GM18517 (cell line): ENCODE measurements around the gene NRXN3.

ENCODE experiments used
- ATAC-seq: cut with Tn5 transposase; IDR thresholded peaks from one replicate; pipeline ENCODE4 v1.9.1; 2021; ENCODE audit warnings: mild to moderate bottlenecking, moderate library complexity; ENCODE audit not compliant: unreplicated experiment

Gene NRXN3

DNA sequence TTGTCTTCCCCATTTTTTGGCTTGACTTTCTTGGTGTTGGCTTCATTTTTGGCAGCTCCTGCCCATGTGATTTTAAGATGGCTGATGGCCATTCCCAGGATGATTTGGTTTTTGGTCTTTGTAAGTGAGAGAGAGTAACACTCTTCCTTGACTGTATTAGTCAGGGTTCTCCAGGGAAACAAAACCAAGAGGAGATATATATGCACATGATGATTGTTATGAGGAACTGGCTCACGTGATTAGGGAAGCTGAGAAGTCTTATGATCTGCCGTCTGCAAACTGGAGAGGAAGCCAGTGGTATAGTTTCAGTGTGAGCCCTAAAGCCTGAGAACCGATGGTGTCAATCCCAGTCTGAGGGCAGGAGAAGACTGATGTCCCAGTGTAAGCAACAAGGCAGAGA lies 146.6 kb downstream of the NRXN3 start:
- no peak for ATAC-seq

- ATAC-seq = no peak
These were observed 149.2 kb downstream of the NRXN3 start for GRCh38 chr14:78319406-78319805.

- no peak for ATAC-seq
These were observed 149.9 kb downstream of the NRXN3 start for GRCh38 chr14:78319887-78320635.

DNA sequence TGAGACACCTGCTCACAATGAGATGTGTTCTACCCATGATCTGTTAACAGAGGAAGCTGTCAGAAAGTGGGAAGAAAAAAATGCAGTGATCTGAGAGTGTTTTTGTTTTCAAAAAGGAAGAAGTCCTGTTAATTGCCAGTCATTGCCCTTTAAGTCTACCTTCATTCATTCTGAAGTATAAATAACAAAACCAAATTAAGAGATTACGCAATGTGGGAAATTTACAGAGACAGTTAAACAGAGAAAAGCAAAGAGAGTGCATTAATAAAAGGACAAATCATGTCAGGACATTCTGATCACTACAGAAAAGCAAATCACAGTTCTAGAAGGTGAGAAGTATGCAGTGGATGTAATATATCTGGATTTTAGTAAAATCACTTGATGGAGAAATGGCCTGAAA lies 154.2 kb downstream of the NRXN3 start:
- ATAC-seq = no peak

- ATAC-seq = no peak
These were observed 155.7 kb downstream of the NRXN3 start for GRCh38 chr14:78325911-78326310.

DNA sequence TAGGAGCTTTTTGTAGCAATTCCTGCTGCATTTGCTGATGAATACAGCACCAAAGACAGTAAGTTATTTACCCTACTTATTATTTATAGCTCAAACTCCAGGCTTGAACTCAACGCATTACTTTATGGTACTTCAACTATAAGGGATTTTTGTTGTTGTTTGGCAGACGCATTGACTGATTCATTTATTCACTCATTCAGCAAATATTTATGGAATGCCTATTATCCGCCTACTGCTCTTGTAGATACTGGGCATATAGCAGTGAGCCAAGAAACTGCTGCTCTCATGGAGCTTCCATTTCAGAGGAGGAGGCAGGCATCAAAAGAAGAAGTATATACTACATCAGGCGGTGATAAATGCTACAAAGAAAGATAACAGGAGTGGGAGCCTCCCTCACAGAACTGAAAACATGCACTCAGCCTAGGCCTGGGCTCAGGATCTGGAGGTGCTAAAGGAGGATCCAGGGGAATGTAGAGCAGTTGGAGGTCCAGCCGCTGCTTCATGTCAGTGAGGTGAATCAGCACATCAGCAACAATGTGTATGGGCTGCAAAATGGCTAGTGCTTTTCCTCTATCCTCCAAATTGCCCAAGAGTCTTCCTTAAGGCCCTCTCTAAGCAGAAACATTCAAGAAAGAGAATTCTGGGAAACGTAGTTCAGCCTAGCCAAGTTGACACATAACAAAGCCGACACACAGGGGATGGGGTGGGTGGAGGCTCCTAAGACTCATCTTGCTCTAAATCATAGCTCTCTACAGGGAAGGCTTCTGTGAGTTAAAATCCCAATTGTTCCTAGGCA lies 157.5 kb downstream of the NRXN3 start:
- no peak for ATAC-seq

DNA sequence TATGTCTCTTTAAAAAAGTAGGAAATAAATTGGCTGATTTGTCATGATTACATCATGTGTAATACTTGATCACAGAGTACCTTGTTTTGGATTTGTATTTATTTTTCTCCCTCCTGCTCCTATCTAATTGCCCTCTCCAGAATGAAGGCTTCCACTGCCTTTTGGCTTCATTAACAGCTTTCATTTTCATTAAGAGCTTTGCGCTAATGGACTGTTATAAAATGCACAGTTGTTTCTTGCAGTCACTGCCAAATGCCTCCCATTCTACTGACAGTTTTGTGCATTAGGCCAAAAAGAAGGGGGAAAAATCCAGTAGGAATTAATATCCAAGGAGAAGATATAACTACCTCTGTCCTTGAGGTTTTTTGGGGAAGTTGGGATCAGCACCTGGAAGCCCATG lies 159.2 kb downstream of the NRXN3 start:
- no peak for ATAC-seq

DNA sequence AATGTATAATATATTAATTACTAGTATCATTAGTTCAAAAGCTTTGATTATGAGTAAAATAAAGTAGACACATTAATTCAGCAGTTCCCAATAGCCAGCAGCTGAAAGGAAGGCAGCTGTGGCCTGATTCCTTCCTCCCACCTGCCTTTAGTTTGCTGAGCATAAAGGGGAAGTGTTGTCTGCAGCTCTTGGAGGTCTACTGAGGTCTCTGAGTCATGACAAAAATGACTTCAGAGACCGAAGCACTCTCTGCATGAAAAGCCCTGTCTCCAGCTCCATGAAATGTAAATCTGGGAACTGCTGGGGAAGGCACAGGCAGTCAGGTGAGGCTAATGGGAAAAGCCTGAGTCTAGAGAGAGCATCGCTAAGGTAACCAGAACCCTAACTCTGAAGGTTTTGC lies 165.4 kb downstream of the NRXN3 start:
- no peak for ATAC-seq

DNA sequence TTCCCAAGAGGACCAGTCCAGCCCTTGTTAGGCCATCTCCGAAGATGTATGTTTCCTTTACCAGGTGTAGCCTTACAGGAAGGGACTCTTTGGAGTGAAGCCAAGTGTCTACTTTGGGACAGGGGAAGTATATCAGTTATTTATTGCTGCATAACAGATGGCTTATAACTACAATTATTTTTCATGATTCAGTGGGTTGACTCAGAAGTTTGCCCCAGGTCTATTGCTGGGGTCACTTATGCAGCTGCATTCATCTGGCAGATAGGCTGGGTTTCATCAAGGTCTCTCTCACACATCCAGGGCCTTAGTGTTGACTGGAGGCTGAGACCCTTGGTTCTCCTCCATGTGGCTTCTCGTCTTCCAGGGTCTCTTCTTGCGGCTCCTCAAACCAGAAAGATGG lies 170.1 kb downstream of the NRXN3 start:
- no peak for ATAC-seq

- no peak for ATAC-seq
These were observed 171.7 kb downstream of the NRXN3 start for GRCh38 chr14:78341827-78342389.

DNA sequence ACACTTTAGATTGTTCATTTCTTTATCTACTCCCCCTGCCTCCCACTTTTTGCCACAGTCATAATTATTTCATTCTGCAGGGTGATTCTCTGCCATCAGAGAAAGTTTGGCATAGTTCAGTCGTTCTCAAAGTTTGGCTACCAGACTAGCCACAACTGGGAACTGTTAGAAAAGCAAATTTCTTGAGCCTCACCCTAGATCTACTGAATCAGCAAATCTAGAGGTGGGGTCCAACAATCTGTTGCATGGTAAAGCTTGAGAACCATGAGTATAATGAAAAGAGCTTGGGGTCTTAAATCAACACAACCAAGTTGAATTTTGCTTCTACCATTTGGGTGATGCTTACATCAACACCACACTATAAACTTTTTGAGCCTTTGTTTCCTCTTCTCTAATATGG lies 172.7 kb downstream of the NRXN3 start:
- no peak for ATAC-seq

GRCh38 chr14:78344290-78344689 lies 174.1 kb downstream of the NRXN3 start:
- no peak for ATAC-seq

DNA sequence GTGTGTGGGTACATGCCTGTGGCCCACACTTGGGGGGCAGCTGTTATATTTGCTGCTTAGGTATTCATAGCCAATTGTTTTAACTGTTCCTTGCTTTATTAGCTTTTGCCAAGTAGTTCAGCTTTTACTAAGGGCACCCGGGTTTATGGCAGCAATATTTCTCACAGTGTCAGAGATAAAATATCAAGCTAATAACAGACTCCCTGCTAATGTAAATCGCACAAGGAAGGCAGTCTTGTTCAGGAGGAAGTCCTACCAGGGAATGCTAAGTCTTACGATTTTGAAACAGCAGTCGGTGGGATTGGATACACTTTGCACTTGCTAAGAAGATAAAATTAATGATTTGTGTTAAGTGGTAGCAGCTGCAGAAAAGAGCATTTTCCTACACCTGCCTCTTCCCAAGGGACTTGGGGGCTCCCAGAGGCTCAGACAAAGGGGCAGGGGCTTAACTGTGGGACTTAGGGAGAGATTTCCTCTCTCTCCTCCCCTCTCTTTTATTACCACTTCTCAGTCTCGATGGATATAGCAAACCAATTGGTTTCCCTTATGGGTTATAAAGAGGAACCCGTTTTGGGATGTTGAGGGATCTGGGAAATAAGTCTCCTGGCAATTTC lies 175.1 kb downstream of the NRXN3 start:
- no peak for ATAC-seq

GRCh38 chr14:78346747-78347146 lies 176.6 kb downstream of the NRXN3 start:
- no peak for ATAC-seq

- no peak for ATAC-seq
These were observed 184.9 kb downstream of the NRXN3 start for GRCh38 chr14:78355109-78355508.

DNA sequence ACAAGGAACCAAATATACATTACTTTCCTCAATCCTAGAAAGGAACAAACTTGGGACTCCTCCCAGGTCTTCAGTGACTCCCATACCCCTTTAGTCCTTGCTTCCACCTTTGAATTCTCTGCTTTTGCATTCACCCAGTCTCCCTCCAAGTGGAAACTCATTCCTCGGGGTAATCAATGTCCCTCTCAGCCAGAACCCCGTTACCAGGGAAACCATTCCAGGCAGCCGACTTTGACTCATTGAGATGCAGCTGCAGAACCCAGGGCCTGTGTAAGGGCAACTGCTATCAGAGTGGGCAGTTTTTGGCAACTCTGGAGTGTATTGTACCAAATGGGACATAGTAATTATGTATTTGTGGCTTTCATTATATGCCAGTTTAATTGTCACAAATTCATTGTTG lies 186.2 kb downstream of the NRXN3 start:
- no peak for ATAC-seq

DNA sequence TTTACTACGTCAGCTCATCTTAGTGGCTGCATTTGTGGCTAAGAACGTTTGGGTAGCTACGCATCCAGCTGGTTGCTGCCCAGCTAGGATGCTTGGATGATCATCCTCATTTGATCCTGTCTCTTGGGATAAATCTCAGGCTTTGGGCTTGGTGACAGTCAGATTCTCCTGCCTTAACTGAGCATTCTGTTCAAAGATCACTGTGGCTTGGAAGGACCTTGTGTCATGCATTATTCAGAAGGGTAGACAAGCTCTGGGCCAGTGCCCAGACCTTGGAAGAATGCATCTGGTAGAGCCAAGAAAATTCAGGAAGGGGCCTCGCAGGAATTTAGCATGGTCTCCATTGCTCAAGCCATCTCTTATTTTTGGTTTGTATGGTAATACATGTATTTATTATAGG lies 188.4 kb downstream of the NRXN3 start:
- ATAC-seq = no peak

GRCh38 chr14:78359581-78359980 lies 189.4 kb downstream of the NRXN3 start:
- ATAC-seq = no peak

DNA sequence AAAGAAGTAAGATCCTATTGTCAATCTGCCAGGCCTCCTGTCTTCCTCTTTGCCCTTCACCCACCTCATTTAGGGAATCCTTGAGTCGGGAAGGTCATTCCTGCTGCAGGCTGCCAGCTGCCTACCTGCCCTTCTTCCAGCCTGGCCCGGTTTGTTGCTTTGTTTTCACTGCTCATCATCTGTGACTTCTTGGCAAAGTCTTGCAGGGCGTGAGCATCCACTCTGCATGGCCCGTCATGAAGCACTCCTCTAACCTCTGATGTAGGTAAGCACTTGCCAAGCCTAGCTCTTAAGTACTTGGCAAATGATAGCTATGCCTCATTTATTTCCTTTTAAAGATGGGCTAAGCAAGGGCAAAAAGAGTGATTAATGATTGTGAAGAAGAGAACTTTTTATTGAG lies 192.8 kb downstream of the NRXN3 start:
- no peak for ATAC-seq

- no peak for ATAC-seq
These were observed 197.2 kb downstream of the NRXN3 start for GRCh38 chr14:78367355-78367754.

DNA sequence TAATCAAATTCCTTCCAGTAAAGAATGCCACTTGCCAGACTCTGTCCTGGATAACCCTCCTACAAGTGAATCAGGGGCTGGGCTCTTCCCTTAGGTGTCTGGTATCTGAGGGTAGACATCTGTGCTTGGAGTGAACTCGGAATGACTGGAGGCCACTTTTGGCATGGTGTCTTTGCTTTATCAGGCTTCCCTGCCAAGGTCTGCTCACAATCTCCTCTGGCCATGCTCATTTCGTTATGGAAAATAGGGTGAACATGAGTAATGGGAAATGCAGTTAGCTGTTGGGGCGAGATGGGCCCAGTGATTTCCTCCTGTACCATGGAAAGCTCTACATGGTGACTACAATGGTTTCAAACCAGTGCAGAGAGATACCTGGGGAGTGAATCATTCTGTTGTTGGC lies 212.9 kb downstream of the NRXN3 start:
- ATAC-seq = no peak

GRCh38 chr14:78398216-78398615 lies 228.0 kb downstream of the NRXN3 start:
- no peak for ATAC-seq
